Measurements from ENCODE around the gene PLCXD3.

The PLCXD3 gene

DNA sequence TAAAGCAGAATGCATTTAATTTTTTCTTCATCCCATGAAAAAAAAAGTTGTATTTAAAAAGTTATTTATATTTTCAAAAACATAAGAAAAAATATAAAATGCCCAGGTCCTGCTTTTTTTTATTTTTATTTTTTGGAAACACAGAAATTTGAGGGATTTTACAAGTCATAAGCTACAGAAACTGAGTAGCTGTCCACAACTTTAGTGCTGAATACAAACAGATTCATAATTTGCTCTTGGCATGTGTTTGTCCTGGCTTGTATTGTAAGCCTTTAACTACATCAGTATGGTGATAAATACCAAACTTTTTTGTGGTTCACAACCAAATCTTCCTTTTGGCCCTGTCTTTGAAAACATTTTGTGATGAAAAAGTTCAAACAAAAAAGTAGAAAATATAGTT, 7.5 kb upstream of the PLCXD3 start (continued):
- TF ChIP-seq PATZ1 (CRISPR knock-in tag; IDR thresholded peaks at IDR 0.05; ENCODE audit: borderline replicate concordance) = no peak
- no peak for TF ChIP-seq POU6F1 (CRISPR knock-in tag; IDR thresholded peaks at IDR 0.05; ENCODE audit: borderline replicate concordance, low read depth)
- TF ChIP-seq ZNF8 (CRISPR knock-in tag; IDR thresholded peaks at IDR 0.05) = no peak
- TF ChIP-seq, protein P1, sequence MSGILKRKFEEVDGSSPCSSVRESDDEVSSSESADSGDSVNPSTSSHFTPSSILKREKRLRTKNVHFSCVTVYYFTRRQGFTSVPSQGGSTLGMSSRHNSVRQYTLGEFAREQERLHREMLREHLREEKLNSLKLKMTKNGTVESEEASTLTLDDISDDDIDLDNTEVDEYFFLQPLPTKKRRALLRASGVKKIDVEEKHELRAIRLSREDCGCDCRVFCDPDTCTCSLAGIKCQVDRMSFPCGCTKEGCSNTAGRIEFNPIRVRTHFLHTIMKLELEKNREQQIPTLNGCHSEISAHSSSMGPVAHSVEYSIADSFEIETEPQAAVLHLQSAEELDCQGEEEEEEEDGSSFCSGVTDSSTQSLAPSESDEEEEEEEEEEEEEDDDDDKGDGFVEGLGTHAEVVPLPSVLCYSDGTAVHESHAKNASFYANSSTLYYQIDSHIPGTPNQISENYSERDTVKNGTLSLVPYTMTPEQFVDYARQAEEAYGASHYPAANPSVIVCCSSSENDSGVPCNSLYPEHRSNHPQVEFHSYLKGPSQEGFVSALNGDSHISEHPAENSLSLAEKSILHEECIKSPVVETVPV (CRISPR knock-in tag; IDR thresholded peaks at IDR 0.05) = no peak
- TF ChIP-seq BACH2 (CRISPR knock-in tag; IDR thresholded peaks at IDR 0.05; ENCODE audit: borderline replicate concordance) = no peak

GRCh38 chr5:41511241-41511640, 840 bp upstream of the PLCXD3 start:
- no peak for ATAC-seq
- TF ChIP-seq PATZ1 (CRISPR knock-in tag; IDR thresholded peaks at IDR 0.05; ENCODE audit: borderline replicate concordance) (no peak), GLIS3 (CRISPR knock-in tag; IDR thresholded peaks at IDR 0.05) (no peak), SNAI2 (CRISPR knock-in tag; IDR thresholded peaks at IDR 0.05) (no peak), ISL1 (CRISPR knock-in tag; IDR thresholded peaks at IDR 0.05) (no peak), RARB (CRISPR knock-in tag; IDR thresholded peaks at IDR 0.05) (no peak), ZFP3 (CRISPR knock-in tag; IDR thresholded peaks at IDR 0.05) (no peak), ESRRG (CRISPR knock-in tag; IDR thresholded peaks at IDR 0.05) (no peak), ARNTL (CRISPR knock-in tag; IDR thresholded peaks at IDR 0.05; ENCODE audit: borderline replicate concordance, low read depth) (no peak), ZNF8 (CRISPR knock-in tag; IDR thresholded peaks at IDR 0.05) (no peak), ZC3H10 (CRISPR knock-in tag; IDR thresholded peaks at IDR 0.05) (no peak), TSHZ2 (CRISPR knock-in tag; IDR thresholded peaks at IDR 0.05) (no peak), CREB5 (CRISPR knock-in tag; IDR thresholded peaks at IDR 0.05; ENCODE audit: low read depth) (no peak), ZNF565 (CRISPR knock-in tag; conservative IDR thresholded peaks at IDR 0.05; ENCODE audit: low read depth) (no peak), ZFP30 (CRISPR knock-in tag; IDR thresholded peaks at IDR 0.05) (no peak), POU6F1 (CRISPR knock-in tag; IDR thresholded peaks at IDR 0.05; ENCODE audit: borderline replicate concordance, low read depth) (no peak), ZNF70 (CRISPR knock-in tag; IDR thresholded peaks at IDR 0.05) (no peak), CSDC2 (CRISPR knock-in tag; IDR thresholded peaks at IDR 0.05) (no peak)
- TF ChIP-seq, protein P1 (CRISPR knock-in tag; IDR thresholded peaks at IDR 0.05) = no peak
